GM12892 (cell line): ENCODE results near the gene TTLL8.

ENCODE experiments used
- POLR2A ChIP-seq: IDR thresholded peaks from 2 replicates; pipeline ENCODE4 v1.6.1; 2011; ENCODE audit warnings: low read depth, low read length, control low read depth
- POLR2AphosphoS5 ChIP-seq: IDR thresholded peaks from 2 replicates; pipeline ENCODE4 v1.6.1; 2011; ENCODE audit warnings: low read depth, low read length, control low read depth

DNA sequence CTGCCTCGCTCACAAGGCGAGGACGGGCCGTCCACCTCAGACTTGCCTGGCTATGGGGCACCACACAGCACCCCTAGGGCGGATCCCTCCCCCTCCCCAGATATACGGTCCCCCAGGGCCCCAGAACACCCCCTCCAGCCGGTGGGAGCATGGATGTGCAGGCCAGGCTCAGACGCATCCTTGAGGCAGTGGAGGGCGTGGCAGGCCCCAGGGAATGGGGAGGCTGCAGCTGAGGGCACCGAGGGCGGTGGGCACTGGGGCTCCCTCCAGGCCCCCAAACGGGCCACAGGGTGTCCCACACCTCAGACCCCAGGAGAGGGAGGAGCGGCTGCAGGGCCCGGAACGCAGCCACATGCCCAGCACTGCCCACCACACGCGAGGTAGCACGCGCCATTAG, 12.1 kb downstream of the TTLL8 start:
- TF ChIP-seq POLR2A (no peak), POLR2AphosphoS5 (no peak)
